ENCODE results near the gene RNF152. TPM values are rescaled to one million over a fixed set of nuclear protein-coding genes. Genes with fewer than 3 reads are reported as not detected.

The RNF152 gene, protein sequence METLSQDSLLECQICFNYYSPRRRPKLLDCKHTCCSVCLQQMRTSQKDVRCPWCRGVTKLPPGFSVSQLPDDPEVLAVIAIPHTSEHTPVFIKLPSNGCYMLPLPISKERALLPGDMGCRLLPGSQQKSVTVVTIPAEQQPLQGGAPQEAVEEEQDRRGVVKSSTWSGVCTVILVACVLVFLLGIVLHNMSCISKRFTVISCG
- under 1 TPM in 1 of 2 experiments, not detected in 1; 0.03 TPM for total RNA-seq

DNA sequence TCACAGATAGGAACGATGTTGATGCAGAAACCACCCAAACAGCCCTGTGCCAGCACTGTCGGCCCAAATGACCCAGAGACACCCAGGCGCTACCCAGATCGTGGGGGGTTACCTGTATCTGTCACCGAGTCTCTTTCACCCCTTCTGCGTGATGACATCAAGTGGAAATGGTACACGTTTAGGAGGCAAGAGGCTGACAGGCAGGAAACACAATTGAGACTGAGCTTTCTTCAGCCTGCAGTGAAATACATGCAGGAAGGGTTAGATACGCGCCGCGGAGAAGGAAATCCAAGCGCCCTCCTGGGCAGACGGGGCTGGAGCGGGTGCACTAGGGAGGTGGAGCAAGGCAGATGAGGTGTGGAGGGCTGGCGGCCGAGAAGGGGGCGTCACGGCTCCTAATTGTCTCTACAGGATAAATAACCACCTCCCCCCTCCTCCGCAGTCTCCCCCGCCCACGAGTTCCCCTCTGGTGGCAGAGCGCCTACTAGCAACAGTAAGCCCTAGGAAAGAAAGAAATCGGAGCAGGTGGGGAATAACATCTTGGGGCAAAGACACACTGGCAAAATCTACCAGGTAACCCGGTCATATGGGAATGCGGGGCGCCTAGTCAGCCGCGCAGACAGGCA, at the start of gene RNF152:
TSS of gene RNF152 (minus strand) at position 325 of the 626 bp plus-strand sequence. CDS start 76,544 bp downstream, outside the sequence.
- Mint-ChIP-seq H3K36me3 (ENCODE audit: low read depth) (no peaks in the 10 kb centered on the region), H3K4me1 (peaks cover 15% of the 10 kb centered on the region), H3K27ac (no peak within 1 kb of the TSS), H3K27me3 (peaks cover 55% of the 10 kb centered on the region), H3K9me3 (no peaks in the 10 kb centered on the region), H3K4me3 (peak within 1 kb of the TSS; percentile 70)
- CTCF ChIA-PET, result no interaction called here
- POLR2A ChIA-PET, result no interaction called here
- no peak for DNase-seq

- Mint-ChIP-seq H3K9me3 (peaks cover 9% of the 10 kb centered on the region), H3K27me3 (peaks cover 15% of the 10 kb centered on the region), H3K4me1 (peaks cover 5% of the 10 kb centered on the region), H3K27ac (no peak overlapping the region), H3K4me3 (no peak overlapping the region), H3K36me3 (ENCODE audit: low read depth) (peaks cover 2% of the 10 kb centered on the region)
- ChIA-PET CTCF (no interaction called here), POLR2A (no interaction called here)
- DNase-seq, result no peak
Observed at GRCh38 chr18:61941948-61942471, 49.2 kb upstream of the RNF152 start.

GRCh38 chr18:61939046-61939674, 46.4 kb upstream of the RNF152 start:
- Mint-ChIP-seq H3K4me3 (no peak overlapping the region), H3K4me1 (peaks cover 5% of the 10 kb centered on the region), H3K27me3 (peaks cover 20% of the 10 kb centered on the region), H3K9me3 (peaks cover 9% of the 10 kb centered on the region), H3K36me3 (ENCODE audit: low read depth) (peaks cover 2% of the 10 kb centered on the region), H3K27ac (no peak overlapping the region)
- no peak for DNase-seq
- ChIA-PET CTCF (no interaction called here), POLR2A (no interaction called here)

DNA sequence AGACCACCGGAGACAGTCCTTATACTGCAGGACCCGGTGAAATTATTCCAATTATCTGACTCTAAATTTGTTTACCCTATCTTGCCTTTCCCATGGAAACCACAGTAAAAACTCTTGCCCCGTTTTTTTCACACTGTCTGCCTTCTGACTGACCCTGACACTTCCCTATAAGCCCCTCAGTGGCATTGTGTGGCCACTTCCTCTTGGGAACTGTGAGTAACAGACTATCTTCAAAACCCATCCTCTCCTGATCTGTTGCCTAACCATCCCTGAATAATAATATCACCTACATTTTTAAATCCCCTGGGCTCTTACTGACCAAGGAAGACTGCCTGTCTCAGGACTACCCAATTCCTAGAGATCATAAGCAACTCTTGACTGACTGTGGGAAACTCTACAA, 42.6 kb upstream of the RNF152 start:
- no peak overlapping the region for H3K4me3 Mint-ChIP-seq
- ChIA-PET POLR2A (no interaction called here), CTCF (no interaction called here)
- H3K36me3 Mint-ChIP-seq (ENCODE audit: low read depth), result no peaks in the 10 kb centered on the region
- H3K27ac Mint-ChIP-seq, result no peak overlapping the region
- no peak for DNase-seq
- H3K4me1 Mint-ChIP-seq, result no peaks in the 10 kb centered on the region
- H3K27me3 Mint-ChIP-seq, result peaks cover 24% of the 10 kb centered on the region
- H3K9me3 Mint-ChIP-seq, result peaks cover 3% of the 10 kb centered on the region

DNA sequence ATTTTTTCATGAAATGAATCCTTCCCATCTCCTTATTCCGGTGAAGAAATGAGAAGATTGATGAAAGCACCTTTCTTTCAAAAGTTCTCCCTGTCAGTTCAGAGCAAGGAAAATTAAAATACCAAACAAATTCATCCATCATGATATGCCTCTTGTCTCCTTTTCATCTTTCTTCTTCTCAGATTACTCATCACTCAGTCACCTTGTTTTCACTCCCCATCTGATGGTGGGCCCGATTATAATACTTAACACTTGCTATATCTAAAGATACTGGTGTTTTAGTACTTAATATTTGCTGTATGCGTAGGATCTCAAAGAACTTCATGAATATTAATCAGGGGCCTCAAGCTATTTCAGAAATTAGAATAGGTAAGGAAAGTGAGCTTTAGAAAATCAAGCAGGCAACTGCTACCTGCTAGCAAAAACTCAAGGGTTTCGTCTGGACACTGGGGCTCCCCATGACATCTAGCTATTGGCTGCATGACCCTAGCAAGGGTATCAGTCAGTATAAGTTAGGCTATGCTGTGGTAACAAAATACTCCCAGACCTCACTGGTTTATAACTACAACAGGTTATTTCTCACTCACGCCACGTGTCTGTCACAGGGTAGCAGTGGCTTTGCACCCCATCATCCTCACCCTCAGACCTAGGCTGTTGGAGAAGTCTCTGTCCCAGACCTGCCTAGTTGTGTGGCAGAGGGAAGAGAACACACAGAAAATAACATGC, 39.0 kb upstream of the RNF152 start:
- no peak overlapping the region for H3K4me3 Mint-ChIP-seq
- H3K4me1 Mint-ChIP-seq, result peaks cover 5% of the 10 kb centered on the region
- DNase-seq, result no peak
- peaks cover 7% of the 10 kb centered on the region for H3K9me3 Mint-ChIP-seq
- no peaks in the 10 kb centered on the region for H3K36me3 Mint-ChIP-seq (ENCODE audit: low read depth)
- POLR2A ChIA-PET, result no interaction called here
- peaks cover 20% of the 10 kb centered on the region for H3K27me3 Mint-ChIP-seq
- CTCF ChIA-PET, result interaction anchor here (0.5 to 1.3 kb wide), 2 partner anchors 9 to 392 kb away, joined by 3 read pairs; no protein-coding TSS in a partner anchor
- no peak overlapping the region for H3K27ac Mint-ChIP-seq

DNA sequence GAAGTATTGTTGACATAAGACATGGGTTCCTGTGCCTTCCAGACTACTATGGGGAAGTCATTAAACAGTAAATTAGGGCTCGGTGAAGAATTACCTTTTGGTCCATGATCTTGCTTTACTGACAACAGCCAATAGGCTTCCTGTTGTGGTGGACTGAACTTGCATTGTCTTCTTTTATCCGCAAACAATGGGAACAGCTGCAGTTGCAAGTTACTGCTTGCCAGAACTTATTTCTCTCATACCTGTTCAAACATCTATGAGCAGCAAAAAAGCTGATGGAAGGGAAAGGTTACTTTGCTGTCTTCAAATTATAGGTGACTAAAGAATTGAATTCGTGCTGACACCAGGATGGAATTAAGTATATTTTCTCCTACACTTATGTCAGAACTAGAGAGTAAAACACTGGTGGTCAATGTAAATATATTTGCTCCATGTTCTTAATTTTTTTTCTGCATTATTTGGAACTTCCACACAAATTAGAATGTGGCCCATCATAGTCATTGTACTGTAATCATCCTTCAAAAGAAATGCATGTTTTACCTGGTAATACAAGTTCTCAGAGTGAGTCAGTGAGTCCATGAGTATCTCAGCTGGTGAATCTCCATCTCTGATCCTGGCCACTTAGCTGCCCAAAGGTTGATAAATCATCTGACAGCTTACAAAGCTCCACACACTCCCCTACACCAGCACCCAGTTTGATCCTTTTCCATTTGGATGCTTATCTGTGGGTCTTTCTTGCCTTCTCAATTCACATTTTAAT, 37.3 kb upstream of the RNF152 start:
- DNase-seq, result no peak
- H3K27ac Mint-ChIP-seq, result no peak overlapping the region
- no peaks in the 10 kb centered on the region for H3K36me3 Mint-ChIP-seq (ENCODE audit: low read depth)
- peaks cover 15% of the 10 kb centered on the region for H3K4me1 Mint-ChIP-seq
- H3K4me3 Mint-ChIP-seq, result no peak overlapping the region
- ChIA-PET POLR2A (no interaction called here), CTCF (no interaction called here)
- H3K27me3 Mint-ChIP-seq, result peaks cover 13% of the 10 kb centered on the region
- peaks cover 7% of the 10 kb centered on the region for H3K9me3 Mint-ChIP-seq

DNA sequence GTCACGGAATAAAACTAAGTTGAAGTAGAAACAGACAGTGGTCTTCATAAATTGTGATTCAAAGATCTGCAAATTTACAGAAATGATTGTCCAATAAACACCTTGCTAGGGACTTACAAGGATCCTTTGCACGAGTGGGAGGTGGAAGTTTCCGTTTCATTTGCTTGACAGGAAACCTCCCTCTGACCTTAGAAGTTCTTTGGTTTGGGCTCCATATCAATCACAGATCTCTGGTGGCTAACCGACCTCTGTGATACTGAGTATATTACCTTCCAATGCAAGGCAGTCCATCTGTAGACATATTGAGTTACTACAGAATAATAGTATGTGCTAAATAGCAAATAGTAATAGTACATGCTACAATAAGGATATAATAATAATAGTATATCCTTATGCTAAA, 33.7 kb upstream of the RNF152 start:
- ChIA-PET CTCF (no interaction called here), POLR2A (no interaction called here)
- Mint-ChIP-seq H3K27ac (no peak overlapping the region), H3K27me3 (peaks cover 8% of the 10 kb centered on the region), H3K4me3 (no peak overlapping the region), H3K9me3 (peaks cover 4% of the 10 kb centered on the region), H3K4me1 (peaks cover 15% of the 10 kb centered on the region), H3K36me3 (ENCODE audit: low read depth) (no peaks in the 10 kb centered on the region)
- peak; percentile 19 for DNase-seq

DNA sequence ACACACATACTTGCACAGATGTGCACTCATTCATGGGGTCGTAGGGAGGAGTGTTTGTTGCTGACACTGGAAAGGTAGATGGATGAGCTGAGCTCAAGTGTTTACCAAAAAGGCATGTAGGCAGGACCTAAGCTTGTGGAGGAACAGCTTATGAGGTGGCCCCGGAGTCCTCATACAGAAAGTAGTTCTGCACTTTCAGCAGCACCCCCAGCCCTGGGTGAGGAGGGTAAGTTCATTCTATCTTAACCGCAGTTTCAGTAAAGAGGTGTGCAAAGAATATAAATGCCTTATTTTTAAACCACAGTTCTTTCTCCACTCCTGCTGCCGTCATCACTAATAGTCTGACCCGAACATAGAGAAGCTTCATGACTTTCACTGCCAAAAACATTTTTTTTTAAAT, 31.7 kb upstream of the RNF152 start:
- DNase-seq, result no peak
- H3K4me1 Mint-ChIP-seq, result peaks cover 15% of the 10 kb centered on the region
- POLR2A ChIA-PET, result no interaction called here

GRCh38 chr18:61922435-61922834, 29.6 kb upstream of the RNF152 start:
- H3K27me3 Mint-ChIP-seq, result no peaks in the 10 kb centered on the region
- CTCF ChIA-PET, result interaction anchor here (0.8 kb wide), 1 partner anchor 9 kb away, joined by 3 read pairs; no protein-coding TSS in a partner anchor
- peaks cover 15% of the 10 kb centered on the region for H3K4me1 Mint-ChIP-seq
- H3K4me3 Mint-ChIP-seq, result no peak overlapping the region
- H3K36me3 Mint-ChIP-seq (ENCODE audit: low read depth), result no peaks in the 10 kb centered on the region
- no peak overlapping the region for H3K27ac Mint-ChIP-seq
- no peaks in the 10 kb centered on the region for H3K9me3 Mint-ChIP-seq
- no peak for DNase-seq
- POLR2A ChIA-PET, result no interaction called here

More for the DNA sequence above, 31.7 kb upstream of the RNF152 start:
- Mint-ChIP-seq H3K36me3 (ENCODE audit: low read depth) (no peaks in the 10 kb centered on the region), H3K27me3 (peaks cover under 1% of the 10 kb centered on the region), H3K9me3 (peaks cover 4% of the 10 kb centered on the region), H3K27ac (no peak overlapping the region), H3K4me3 (no peak overlapping the region)
- CTCF ChIA-PET, result interaction anchor here (1.0 kb wide), 1 partner anchor 22 kb away, joined by 4 read pairs; no protein-coding TSS in a partner anchor

DNA sequence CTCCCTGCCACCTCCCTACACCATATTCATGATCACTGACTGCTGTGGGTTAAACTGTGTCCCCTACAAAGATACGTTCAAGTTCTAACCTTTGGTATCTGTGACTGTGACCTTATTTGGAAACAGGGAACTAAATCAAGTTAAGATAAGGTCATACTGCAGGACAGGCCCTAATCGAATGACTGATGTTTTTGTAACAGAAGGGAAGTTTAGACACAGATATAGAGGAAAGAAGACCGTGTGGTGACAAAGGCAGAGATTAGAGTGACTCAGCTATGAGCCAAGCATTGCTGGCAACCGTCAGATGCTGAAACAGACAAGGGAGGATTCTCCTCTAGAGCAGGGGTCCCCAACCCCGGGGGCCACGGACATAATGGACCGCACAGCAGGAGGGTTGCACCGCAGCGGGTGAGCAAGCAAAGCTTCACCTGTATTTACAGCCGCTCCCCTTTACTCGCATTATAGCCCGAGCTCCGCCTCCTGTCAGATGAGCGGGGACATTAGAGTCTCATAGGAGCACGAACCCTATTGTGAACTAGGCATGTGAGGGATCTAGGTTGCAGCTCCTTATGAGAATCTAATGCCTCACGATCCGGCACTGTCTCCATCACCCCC, 28.9 kb upstream of the RNF152 start:
- H3K4me1 Mint-ChIP-seq, result peaks cover 9% of the 10 kb centered on the region
- no peak overlapping the region for H3K4me3 Mint-ChIP-seq
- H3K9me3 Mint-ChIP-seq, result no peaks in the 10 kb centered on the region
- no peaks in the 10 kb centered on the region for H3K36me3 Mint-ChIP-seq (ENCODE audit: low read depth)
- POLR2A ChIA-PET, result no interaction called here
- DNase-seq, result no peak
- no peak overlapping the region for H3K27ac Mint-ChIP-seq
- no peaks in the 10 kb centered on the region for H3K27me3 Mint-ChIP-seq
- CTCF ChIA-PET, result interaction anchor here (0.8 kb wide), 1 partner anchor 10 kb away, joined by 3 read pairs; no protein-coding TSS in a partner anchor

DNA sequence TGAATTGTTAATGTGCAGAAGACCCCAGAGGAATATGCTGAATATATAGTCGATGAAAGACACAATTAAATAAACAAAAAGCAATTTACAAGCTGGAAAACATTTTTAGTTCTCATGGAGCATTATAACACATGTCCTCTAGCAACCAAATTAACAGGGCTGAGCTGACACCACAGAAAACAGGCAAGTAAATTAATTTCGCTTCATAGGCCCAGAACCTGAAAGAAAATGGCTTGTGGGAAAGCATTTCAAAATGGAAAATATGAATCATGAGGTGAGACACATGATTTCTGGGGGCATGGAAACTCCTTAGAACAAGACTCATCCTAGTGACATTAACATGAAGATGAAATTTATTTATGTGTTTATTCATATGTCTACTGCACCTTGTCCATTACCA, 25.0 kb upstream of the RNF152 start:
- peaks cover 4% of the 10 kb centered on the region for H3K27me3 Mint-ChIP-seq
- no peak overlapping the region for H3K27ac Mint-ChIP-seq
- ChIA-PET CTCF (no interaction called here), POLR2A (no interaction called here)
- no peaks in the 10 kb centered on the region for H3K36me3 Mint-ChIP-seq (ENCODE audit: low read depth)
- no peak overlapping the region for H3K4me3 Mint-ChIP-seq
- no peak for DNase-seq
- H3K9me3 Mint-ChIP-seq, result no peaks in the 10 kb centered on the region
- H3K4me1 Mint-ChIP-seq, result no peaks in the 10 kb centered on the region

GRCh38 chr18:61912476-61912875, 19.7 kb upstream of the RNF152 start:
- ChIA-PET POLR2A (no interaction called here), CTCF (no interaction called here)
- Mint-ChIP-seq H3K9me3 (no peaks in the 10 kb centered on the region), H3K27me3 (peaks cover 12% of the 10 kb centered on the region), H3K4me1 (no peaks in the 10 kb centered on the region), H3K36me3 (ENCODE audit: low read depth) (no peaks in the 10 kb centered on the region), H3K4me3 (no peak overlapping the region), H3K27ac (no peak overlapping the region)
- DNase-seq, result no peak
